HFF-Myc (cell line): ENCODE results near the gene ATP5ME.

ENCODE experiments used
- DNase-seq: peaks from one replicate; pipeline ENCODE4 v3.0.0-alpha.2; 2011; ENCODE audit warnings: low read depth; ENCODE audit errors: extremely low read depth
- H3K4me3 ChIP-seq: replicated peaks from 2 replicates; pipeline ENCODE4 v1.5.1; 2011; ENCODE audit warnings: low read depth, mild to moderate bottlenecking, control low read depth, low read length
- CTCF ChIP-seq: IDR thresholded peaks from 2 replicates; pipeline ENCODE4 v1.5.1; 2012; ENCODE audit warnings: mild to moderate bottlenecking, low read depth, low read length, control low read depth; ENCODE audit errors: missing control alignments

Gene ATP5ME

GRCh38 chr4:665751-666435 lies 8.2 kb downstream of the ATP5ME start:
- no peak for DNase-seq
- no peak for TF ChIP-seq CTCF
- no peak overlapping the region for H3K4me3 ChIP-seq

GRCh38 chr4:665381-665750 lies 8.7 kb downstream of the ATP5ME start:
- DNase-seq, result no peak
- TF ChIP-seq CTCF, result no peak
- no peak overlapping the region for H3K4me3 ChIP-seq

- no peak for DNase-seq
- no peak overlapping the region for H3K4me3 ChIP-seq
- no peak for TF ChIP-seq CTCF
Observed at GRCh38 chr4:664713-665231, 9.3 kb downstream of the ATP5ME start.

- TF ChIP-seq CTCF, result no peak
- H3K4me3 ChIP-seq, result peak overlapping the region; percentile 25
- no peak for DNase-seq
Observed at GRCh38 chr4:663438-664428, 10.3 kb downstream of the ATP5ME start.

- peak overlapping the region; percentile 25 for H3K4me3 ChIP-seq
- no peak for TF ChIP-seq CTCF
- DNase-seq, result no peak
Observed at GRCh38 chr4:663046-663437, 11.0 kb downstream of the ATP5ME start.

GRCh38 chr4:661881-662761 lies 12.0 kb downstream of the ATP5ME start:
- TF ChIP-seq CTCF, result no peak
- DNase-seq, result no peak
- H3K4me3 ChIP-seq, result no peak overlapping the region
